Measurements from ENCODE around the gene GASK1A.
A peak's percentile ranks its signal among the peaks of the same experiment; 100 is the strongest.

Gene GASK1A

GRCh38 chr3:42979044-42979972 is at the start of gene GASK1A:
Gene GASK1A (plus strand): TSS chr3:42979311. CDS start chr3:42979643, 332 bp downstream.
- peak within 1 kb of the TSS; percentile 33 for H3K4me3 ChIP-seq (replicated peaks; ENCODE audit: low read depth, low read length)
- DNase-seq (ENCODE audit: extremely low read depth, low read depth), result no peak
- TF ChIP-seq CTCF (IDR thresholded peaks at IDR 0.05; ENCODE audit: low read depth, low read length, missing control alignments), result no peak

GRCh38 chr3:42934111-42934510 is 45.0 kb upstream of the GASK1A start:
- H3K4me3 ChIP-seq (replicated peaks; ENCODE audit: low read depth, low read length), result no peak overlapping the region
- no peak for DNase-seq (ENCODE audit: extremely low read depth, low read depth)
- TF ChIP-seq CTCF (IDR thresholded peaks at IDR 0.05; ENCODE audit: low read depth, low read length, missing control alignments), result no peak

GRCh38 chr3:42934910-42935309 is 44.2 kb upstream of the GASK1A start:
- no peak for TF ChIP-seq CTCF (IDR thresholded peaks at IDR 0.05; ENCODE audit: low read depth, low read length, missing control alignments)
- no peak for DNase-seq (ENCODE audit: extremely low read depth, low read depth)

GRCh38 chr3:42935472-42935871 is 43.6 kb upstream of the GASK1A start:
- no peak for TF ChIP-seq CTCF (IDR thresholded peaks at IDR 0.05; ENCODE audit: low read depth, low read length, missing control alignments)
- H3K4me3 ChIP-seq (replicated peaks; ENCODE audit: low read depth, low read length), result no peak overlapping the region
- no peak for DNase-seq (ENCODE audit: extremely low read depth, low read depth)

More at GRCh38 chr3:42934910-42935309, 44.2 kb upstream of the GASK1A start:
- H3K4me3 ChIP-seq (replicated peaks; ENCODE audit: low read depth, low read length), result no peak overlapping the region

GRCh38 chr3:42936157-42936981 is 42.7 kb upstream of the GASK1A start:
- peak overlapping the region; percentile 39 for H3K4me3 ChIP-seq (replicated peaks; ENCODE audit: low read depth, low read length)
- DNase-seq (ENCODE audit: extremely low read depth, low read depth), result no peak
- no peak for TF ChIP-seq CTCF (IDR thresholded peaks at IDR 0.05; ENCODE audit: low read depth, low read length, missing control alignments)

- TF ChIP-seq CTCF (IDR thresholded peaks at IDR 0.05; ENCODE audit: low read depth, low read length, missing control alignments), result no peak
- H3K4me3 ChIP-seq (replicated peaks; ENCODE audit: low read depth, low read length), result no peak overlapping the region
- no peak for DNase-seq (ENCODE audit: extremely low read depth, low read depth)
Observed at GRCh38 chr3:42937334-42937733, 41.8 kb upstream of the GASK1A start.
